COLO668 (cell line): ENCODE results near the gene MCC.

Experiments used
- DNase-seq: peaks from one replicate; lab custom pipeline; 2025; ENCODE audit not compliant: unreplicated experiment; lab: John Stamatoyannopoulos, UW

The MCC gene

GRCh38 chr5:113122053-113122452 lies 366.2 kb downstream of the MCC start:
- no peak for DNase-seq

GRCh38 chr5:113119246-113119924 lies 368.9 kb downstream of the MCC start:
- DNase-seq: no peak

- no peak for DNase-seq
These were observed 369.5 kb downstream of the MCC start for GRCh38 chr5:113118765-113119164.

- no peak for DNase-seq
These were observed 370.0 kb downstream of the MCC start for GRCh38 chr5:113118298-113118697.

DNA sequence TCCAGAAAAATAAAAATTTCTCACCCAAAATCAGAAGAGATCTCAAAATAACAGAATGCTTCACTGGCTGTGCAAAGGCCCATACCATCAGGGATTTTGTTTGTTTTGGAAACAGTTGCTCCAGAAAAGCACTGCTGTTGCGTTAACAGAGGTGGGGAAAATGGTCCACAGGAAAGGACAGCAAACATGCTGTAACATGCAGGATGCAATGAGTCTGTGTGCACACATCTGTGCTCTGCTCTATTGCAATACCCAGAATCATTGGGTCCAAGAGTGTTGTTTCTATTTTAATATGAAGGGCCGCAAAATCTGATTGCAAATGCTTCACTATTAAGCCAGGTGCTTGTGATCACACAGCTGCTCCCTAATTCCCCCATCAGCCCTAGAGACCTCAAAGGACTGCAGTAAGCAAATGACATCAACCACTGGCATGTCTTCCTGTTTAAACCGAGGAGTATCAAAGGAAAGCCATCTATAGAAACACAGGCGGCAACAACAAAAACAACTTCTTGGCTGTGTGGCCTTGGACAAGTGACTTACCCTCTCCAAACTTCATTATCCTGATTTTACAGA lies 370.6 kb downstream of the MCC start:
- DNase-seq: no peak

DNA sequence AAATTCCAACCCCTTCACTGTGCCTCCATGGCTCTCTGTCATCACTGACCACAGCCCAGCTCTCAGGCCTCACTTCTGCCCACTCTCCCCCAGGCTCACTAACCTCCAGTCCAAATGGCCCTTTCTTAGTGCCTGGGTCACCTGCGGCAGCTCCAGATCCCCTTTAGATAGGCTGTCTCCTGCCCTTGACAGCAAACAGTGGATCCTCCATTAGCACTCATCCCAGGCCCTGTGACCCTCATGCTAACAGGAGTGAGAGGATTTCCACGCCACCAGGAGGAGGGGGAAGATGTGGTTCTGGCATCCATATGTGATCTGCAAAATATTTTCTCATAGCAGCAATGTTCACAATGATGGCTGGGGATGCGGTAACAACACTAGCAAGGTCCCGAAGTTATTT lies 372.3 kb downstream of the MCC start:
- no peak for DNase-seq

GRCh38 chr5:113115061-113115460 lies 373.2 kb downstream of the MCC start:
- no peak for DNase-seq

GRCh38 chr5:113114559-113114958 lies 373.7 kb downstream of the MCC start:
- no peak for DNase-seq

DNA sequence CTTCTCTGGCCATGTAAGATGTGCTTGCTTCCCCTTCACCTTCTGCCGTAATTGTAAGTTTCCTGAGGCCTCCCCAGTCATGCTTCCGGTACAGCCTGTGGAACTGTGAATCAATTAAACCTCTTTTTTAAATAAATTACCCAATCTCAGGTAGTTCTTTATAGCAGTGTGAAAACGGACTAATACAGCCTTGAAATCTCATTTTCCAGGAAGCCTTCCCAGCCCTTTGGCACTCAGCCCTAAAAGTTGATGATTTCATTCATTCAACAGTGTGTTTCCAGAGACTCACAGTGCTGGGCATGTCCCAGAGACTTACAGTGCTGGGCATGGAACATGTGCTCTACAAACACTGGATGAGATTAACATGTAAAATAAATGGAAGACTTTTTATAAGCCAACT lies 375.8 kb downstream of the MCC start:
- no peak for DNase-seq

DNA sequence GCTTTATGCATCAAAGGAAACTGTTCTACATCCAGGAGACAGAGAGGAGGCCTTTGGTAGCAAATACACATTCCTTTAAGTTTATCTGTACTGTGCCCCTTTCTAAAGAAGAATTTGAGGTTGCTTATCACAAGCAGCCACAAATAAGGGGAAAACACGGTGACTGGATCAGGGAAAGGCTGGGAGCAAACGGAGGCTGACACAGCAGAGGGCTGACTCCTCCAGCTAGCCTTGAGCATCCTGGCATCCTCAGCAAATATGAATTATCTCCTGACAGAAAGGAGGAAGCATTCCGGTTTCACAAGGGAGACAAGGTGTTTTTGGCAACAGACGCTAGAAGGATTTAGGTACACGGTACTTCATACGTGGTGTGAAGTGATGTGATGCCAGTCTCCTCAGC lies 378.1 kb downstream of the MCC start:
- DNase-seq: no peak

DNA sequence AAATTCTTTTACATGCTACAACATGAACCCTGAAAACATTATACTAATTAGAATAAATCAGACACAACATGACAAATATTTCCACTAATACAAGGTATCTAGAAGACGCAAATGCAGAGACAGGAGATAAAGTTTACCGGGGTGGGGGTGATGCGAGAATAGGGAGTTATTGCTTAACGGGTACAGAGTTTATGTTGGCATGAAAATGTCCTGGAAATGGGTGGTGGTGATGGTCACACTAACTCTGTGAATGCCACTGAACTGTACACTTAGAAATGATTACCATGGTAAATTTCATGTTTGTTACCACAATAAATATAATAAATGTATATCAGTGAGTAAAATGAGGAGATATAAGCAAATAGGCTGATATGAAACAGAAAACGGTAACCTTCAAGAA lies 378.9 kb downstream of the MCC start:
- no peak for DNase-seq

GRCh38 chr5:113108485-113108884 lies 379.8 kb downstream of the MCC start:
- DNase-seq: no peak

DNA sequence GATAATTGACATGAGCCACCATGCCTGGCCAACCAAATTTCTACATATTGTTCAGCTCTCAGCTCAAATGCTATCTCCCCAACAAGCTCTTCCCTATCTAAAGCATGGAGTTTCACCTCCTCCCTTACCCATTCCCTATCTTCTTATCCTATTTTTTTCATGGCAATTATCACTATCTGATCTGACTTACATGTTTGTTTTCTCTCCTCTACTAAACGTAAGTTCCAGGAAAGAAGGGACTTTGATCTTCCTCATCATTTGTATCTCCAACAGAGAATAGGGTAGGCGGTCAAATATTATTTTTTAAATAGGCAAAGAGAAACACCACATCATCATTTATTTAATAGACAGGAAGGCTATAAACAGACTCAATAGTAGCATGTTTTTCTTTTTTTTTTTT lies 381.4 kb downstream of the MCC start:
- DNase-seq: no peak

DNA sequence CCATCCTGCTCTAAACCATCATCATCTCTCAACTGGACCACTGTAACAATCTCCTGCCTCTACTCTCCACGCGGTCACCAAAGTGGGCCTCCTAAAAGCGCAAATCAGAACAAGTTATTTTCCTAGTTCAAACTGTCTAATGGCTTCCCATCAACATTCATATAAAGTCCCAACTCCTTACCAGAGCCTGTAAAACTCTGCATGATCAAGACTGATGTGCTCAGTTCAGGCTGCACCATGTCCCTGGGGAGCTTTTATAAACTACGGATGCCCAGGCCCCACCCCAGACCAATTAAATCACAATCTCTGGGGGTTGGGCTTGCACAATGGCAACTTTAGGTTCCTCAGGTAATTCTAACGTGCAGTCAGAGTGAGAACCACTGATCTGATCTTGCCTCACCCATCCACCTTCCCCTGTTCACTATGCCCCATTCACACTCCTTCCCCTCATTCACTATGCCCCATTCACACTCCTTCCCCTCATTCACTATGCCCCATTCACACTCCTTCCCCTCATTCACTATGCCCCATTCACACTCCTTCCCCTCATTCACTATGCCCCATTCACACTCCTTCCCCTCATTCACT lies 382.5 kb downstream of the MCC start:
- DNase-seq: no peak

GRCh38 chr5:113103330-113103729 lies 384.9 kb downstream of the MCC start:
- no peak for DNase-seq

GRCh38 chr5:113102121-113102531 lies 386.1 kb downstream of the MCC start:
- DNase-seq: no peak

GRCh38 chr5:113100981-113101380 lies 387.3 kb downstream of the MCC start:
- DNase-seq: no peak

DNA sequence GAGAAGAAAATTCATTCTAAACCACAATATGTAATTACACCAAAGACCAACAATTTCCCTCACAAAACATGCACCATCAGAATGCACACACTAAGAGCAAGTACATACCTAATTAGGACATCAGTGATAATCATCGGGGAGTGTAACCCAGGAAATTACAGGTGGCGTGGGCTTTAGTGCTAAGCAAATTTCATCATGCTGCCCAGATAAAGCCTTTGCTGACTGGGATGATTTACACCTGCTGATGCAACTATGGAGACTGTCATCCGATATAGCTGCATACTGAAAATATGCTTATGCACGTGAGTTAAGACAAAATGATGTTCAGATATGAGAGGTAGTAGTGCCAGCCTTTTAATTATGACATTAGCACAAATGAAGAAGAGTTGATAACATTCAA lies 388.4 kb downstream of the MCC start:
- no peak for DNase-seq

- DNase-seq: no peak
These were observed 389.9 kb downstream of the MCC start for GRCh38 chr5:113098378-113098777.

DNA sequence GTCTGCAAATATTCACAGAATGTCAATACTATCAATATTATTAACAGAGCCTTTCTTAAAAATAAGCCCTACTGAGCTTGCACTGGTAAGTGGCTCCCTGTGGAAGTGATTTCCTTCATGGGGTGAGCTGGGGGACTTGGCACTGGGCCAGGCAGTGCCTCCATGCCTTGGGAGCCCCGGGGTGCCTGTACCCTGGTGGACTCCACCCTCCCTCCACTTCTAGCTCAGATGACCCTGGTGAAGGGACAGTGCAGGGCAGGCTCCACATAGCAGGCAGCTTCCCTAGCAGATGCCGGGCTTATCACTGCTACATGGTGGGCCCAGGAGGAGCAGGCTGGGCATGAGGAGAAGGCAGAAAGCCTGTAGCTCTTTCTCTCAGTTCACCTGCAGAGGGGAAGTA lies 392.4 kb downstream of the MCC start:
- no peak for DNase-seq

- DNase-seq: no peak
These were observed 394.7 kb downstream of the MCC start for GRCh38 chr5:113093558-113093957.

- DNase-seq: no peak
These were observed 395.6 kb downstream of the MCC start for GRCh38 chr5:113092683-113093082.

GRCh38 chr5:113091622-113092021 lies 396.6 kb downstream of the MCC start:
- no peak for DNase-seq
